Esophagus squamous epithelium (tissue), 5 donors: ENCODE results near the gene STS. TPM values are rescaled to one million over a fixed set of nuclear protein-coding genes. Genes with fewer than 3 reads are reported as not detected.

Source experiments
- DNase-seq: peaks from one replicate; lab custom pipeline; 2025; lab: John Stamatoyannopoulos, UW
- H3K27ac ChIP-seq, 4 donors: fragments of 200-600 bp; sonication (generic); one replicate each; pipeline ENCODE4 v1.5.1; 2016 to 2019; ENCODE audit warnings: mild to moderate bottlenecking in 1 of 4
- H3K27me3 ChIP-seq, 4 donors: fragments of 200-600 bp; sonication (generic); 1 replicate in 3 of 4; 2 replicates in 1 of 4; pipeline versions ENCODE4 v1.5.1 to v1.6.0; 2017 to 2021; ENCODE audit warnings: antibody characterized with exemption in 1 of 4
- H3K36me3 ChIP-seq, 3 donors: fragments of 200-600 bp; sonication (generic); one replicate each; pipeline ENCODE4 v1.5.1; 2016 to 2019
- H3K4me1 ChIP-seq, 3 donors: fragments of 200-600 bp; sonication (generic); one replicate each; pipeline ENCODE4 v1.5.1; 2017 to 2019
- H3K4me3 ChIP-seq, 4 donors: fragments of 200-600 bp; sonication (generic); 1 replicate in 3 of 4; 2 replicates in 1 of 4; pipeline ENCODE4 v1.5.1; 2016 to 2019; ENCODE audit warnings: mild to moderate bottlenecking in 2 of 4, moderate library complexity in 1 of 4
- H3K9me3 ChIP-seq, 3 donors: fragments of 200-600 bp; sonication (generic); one replicate each; pipeline ENCODE4 v1.5.1; 2016 to 2019
- POLR2A ChIP-seq, 4 donors: fragments of 450-650 bp; IDR thresholded peaks; one replicate each; pipeline ENCODE4 v1.6.1; 2017; ENCODE audit warnings: antibody characterized with exemption in 4 of 4, mild to moderate bottlenecking in 4 of 4, moderate library complexity in 3 of 4
- WGBS, 2 donors: methylation state at CpG; one replicate each; pipeline ENCODE4 v1.1.5; 2018; 5-methylcytosine and 5-hydroxymethylcytosine counted together
- intact Hi-C: fragments of 100-400 bp; cut with DNase I; formaldehyde crosslinking; loops from one replicate; pipeline ENCODE4 v1.15.0; 2022
- small RNA-seq, 4 donors: library from RNA; depleted of rRNA; stranded (forward); fragments of <200 nt; gene quantifications; one replicate each; pipeline ENCODE3, GENCODE V24; 2016
- total RNA-seq, 4 donors: library from RNA; depleted of rRNA; stranded (reverse); fragments of >200 nt; gene quantifications; one replicate each; pipeline ENCODE4 v1.1.0, GENCODE V29; 2016
- TF ChIP-seq, protein P1 (sequence below), 6 experiments: fragments of 450-650 bp in 4 of 6; fragments of 200-600 bp in 2 of 6; sonication (generic) in 2 of 6; IDR thresholded peaks; one replicate each; pipeline ENCODE4 v1.5.1; 2016 to 2019; ENCODE audit warnings: antibody characterized with exemption in 6 of 6, mild to moderate bottlenecking in 4 of 6, moderate library complexity in 4 of 6
- donor health status: DM: yes; HTN: yes; CAD: no.

The STS gene
- total RNA-seq, 4 donors from 2014 or later, result 1.5 to 4.8 (median 2.3) TPM

DNA sequence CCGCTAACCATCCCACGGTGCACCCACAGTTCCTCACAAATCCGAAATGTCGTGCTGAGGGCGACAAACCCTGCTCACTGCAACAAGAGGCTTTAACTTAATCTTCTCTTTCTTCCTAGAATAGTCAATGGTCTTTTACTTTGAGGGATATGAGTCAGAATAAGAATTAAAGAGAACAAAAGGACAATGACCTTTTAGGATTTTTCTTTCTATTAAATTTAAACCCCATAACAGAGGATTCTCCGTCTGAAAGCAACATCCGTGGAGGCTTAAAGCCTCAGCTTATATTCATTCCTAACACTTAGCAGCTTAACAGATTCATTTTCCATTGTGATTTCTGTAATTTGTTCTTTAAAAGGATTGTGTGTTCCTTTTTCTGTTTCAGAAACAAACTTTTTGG, 45.4 kb downstream of the STS start:
- DNase-seq, result no peak
- intact Hi-C loops, result no loop called here
- WGBS, 2 donors, result 48 to 74% methylated on average over 4 to 7 of the region's 7 CpGs
- no peak overlapping the region for H3K27ac ChIP-seq
- H3K9me3 ChIP-seq, result no peaks in the 10 kb centered on the region
- H3K4me1 ChIP-seq, result no peaks in the 10 kb centered on the region
- no peaks in the 10 kb centered on the region for H3K36me3 ChIP-seq
- H3K27me3 ChIP-seq, result no peaks in the 10 kb centered on the region
- TF ChIP-seq, protein P1, sequence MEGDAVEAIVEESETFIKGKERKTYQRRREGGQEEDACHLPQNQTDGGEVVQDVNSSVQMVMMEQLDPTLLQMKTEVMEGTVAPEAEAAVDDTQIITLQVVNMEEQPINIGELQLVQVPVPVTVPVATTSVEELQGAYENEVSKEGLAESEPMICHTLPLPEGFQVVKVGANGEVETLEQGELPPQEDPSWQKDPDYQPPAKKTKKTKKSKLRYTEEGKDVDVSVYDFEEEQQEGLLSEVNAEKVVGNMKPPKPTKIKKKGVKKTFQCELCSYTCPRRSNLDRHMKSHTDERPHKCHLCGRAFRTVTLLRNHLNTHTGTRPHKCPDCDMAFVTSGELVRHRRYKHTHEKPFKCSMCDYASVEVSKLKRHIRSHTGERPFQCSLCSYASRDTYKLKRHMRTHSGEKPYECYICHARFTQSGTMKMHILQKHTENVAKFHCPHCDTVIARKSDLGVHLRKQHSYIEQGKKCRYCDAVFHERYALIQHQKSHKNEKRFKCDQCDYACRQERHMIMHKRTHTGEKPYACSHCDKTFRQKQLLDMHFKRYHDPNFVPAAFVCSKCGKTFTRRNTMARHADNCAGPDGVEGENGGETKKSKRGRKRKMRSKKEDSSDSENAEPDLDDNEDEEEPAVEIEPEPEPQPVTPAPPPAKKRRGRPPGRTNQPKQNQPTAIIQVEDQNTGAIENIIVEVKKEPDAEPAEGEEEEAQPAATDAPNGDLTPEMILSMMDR (IDR thresholded peaks at IDR 0.05), result no peak
- TF ChIP-seq POLR2A (IDR thresholded peaks at IDR 0.05), result no peak
- H3K4me3 ChIP-seq, result no peak overlapping the region

DNA sequence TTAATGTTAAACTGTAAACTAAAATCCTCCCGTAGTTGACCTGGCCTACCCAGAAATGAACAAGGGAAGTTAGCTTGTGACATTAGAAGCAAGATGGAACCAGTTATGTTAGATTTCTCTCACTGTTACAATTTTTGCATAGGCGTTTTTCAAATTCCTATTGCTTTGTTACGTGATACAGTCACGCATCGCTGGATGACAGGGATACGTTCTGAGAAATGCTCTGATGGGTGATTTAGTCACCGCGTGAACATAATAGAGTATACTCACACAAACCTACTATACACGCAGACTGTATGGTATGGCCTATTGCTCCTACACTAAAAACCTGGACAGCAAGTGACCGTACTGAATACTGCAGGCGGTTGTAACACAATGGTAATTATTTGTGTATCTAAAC, 47.1 kb downstream of the STS start:
- intact Hi-C loops, result no loop called here
- Histone ChIP-seq H3K27me3 (no peaks in the 10 kb centered on the region), H3K4me1 (no peaks in the 10 kb centered on the region), H3K36me3 (no peaks in the 10 kb centered on the region), H3K27ac (no peak overlapping the region), H3K4me3 (no peak overlapping the region), H3K9me3 (no peaks in the 10 kb centered on the region)
- TF ChIP-seq, protein P1 (IDR thresholded peaks at IDR 0.05), result no peak
- no peak for TF ChIP-seq POLR2A (IDR thresholded peaks at IDR 0.05)
- WGBS, 2 donors, result 93 to 96% methylated on average over 9 to 11 of the region's 11 CpGs
- DNase-seq, result no peak

Small RNAs within 50 kb of the gene (small RNA-seq; reads per million reads assigned to genes)
- 0 to 0.14 (median 0.07) reads per million in 4 donors for gene MIR4767

Other genes starting within 250 kb of the STS start
- gene PUDP, start 441 bp downstream of the STS start, total RNA-seq, result 10 to 100 TPM; 10.4 to 16.6 (median 11.5) TPM